HepG2 (cell line): Measurements from ENCODE around the gene HTR1E. TPM values are rescaled to one million over a fixed set of nuclear protein-coding genes. Genes with fewer than 3 reads are reported as not detected.

Experiments
- ATAC-seq: fragments of 200-7000 bp; cut with Tn5 transposase; 3 replicates; pipeline ENCODE4 v1.9.1; 2020; ENCODE audit warnings: mild to moderate bottlenecking, moderate library complexity
- BruUV-seq: library from RNA; stranded (reverse); fragments of 400-500 nt; replicated peaks from 2 replicates; lab custom pipeline; 2021; lab: Mats Ljungman, UMichigan
- CTCF ChIA-PET: fragments of 300-600 bp; formaldehyde crosslinking; extraction: SDS; loops from one replicate; lab custom pipeline; 2021; ENCODE audit warnings: low total read pairs, inconsistent platforms, low intra/inter-chr PET ratio; lab: Yijun Ruan, JAX
- POLR2A ChIA-PET: fragments of 350-600 bp; sonication (Branson Sonifier 250); formaldehyde crosslinking; loops from one replicate; lab custom pipeline; 2020; ENCODE audit warnings: antibody characterized with exemption, inconsistent platforms; lab: Yijun Ruan, JAX
- DNase-seq: peaks from one replicate; pipeline ENCODE4 v3.0.0-alpha.2; 2015; ENCODE audit warnings: low spot score
- FAIRE-seq: peaks from 3 replicates; lab custom pipeline; 2011; peaks lifted over from hg19 to GRCh38; lab: Jason Lieb, UNC
- H2AFZ ChIP-seq: one replicate; pipeline ENCODE4 v1.6.1; 2011; ENCODE audit warnings: low read length, inconsistent platforms
- H3K27ac ChIP-seq: fragments of 300-600 bp; 3 replicates; pipeline ENCODE4 v1.8.0; 2011; ENCODE audit warnings: mixed run types, mild to moderate bottlenecking, mixed read lengths, low read length, inconsistent platforms; ENCODE audit not compliant: insufficient read depth; ENCODE audit errors: extremely low read length
- H3K27me3 ChIP-seq, 2 experiments: fragments of 200-600 bp in 1 of 2; 2 replicates in 1 of 2; 3 replicates in 1 of 2; pipeline versions ENCODE4 v1.6.0 to v1.8.0; 2011; ENCODE audit warnings: low read length in 2 of 2, mild to moderate bottlenecking in 2 of 2, moderate library complexity in 2 of 2, inconsistent platforms in 1 of 2; ENCODE audit not compliant: insufficient read depth in 2 of 2, control insufficient read depth in 1 of 2
- H3K36me3 ChIP-seq, 2 experiments: fragments of 200-600 bp in 1 of 2; replicated peaks in 1 of 2; 2 replicates in 1 of 2; 3 replicates in 1 of 2; pipeline versions ENCODE4 v1.5.1 to v1.8.0; 2011; ENCODE audit warnings: low read length in 2 of 2, inconsistent platforms in 1 of 2; ENCODE audit not compliant: insufficient read depth in 2 of 2, control insufficient read depth in 1 of 2
- H3K4me1 ChIP-seq: 2 replicates; pipeline ENCODE4 v1.5.1; 2012; ENCODE audit warnings: low read length, inconsistent platforms; ENCODE audit not compliant: insufficient read depth
- H3K4me2 ChIP-seq: 2 replicates; pipeline ENCODE4 v1.6.0; 2011; ENCODE audit warnings: low read depth, low read length, inconsistent platforms
- H3K4me3 ChIP-seq, 3 experiments: fragments of 200-600 bp in 1 of 3; sonication (generic), shearing (Covaris generic) in 1 of 3; replicated peaks in 1 of 3; 2 replicates each; pipeline ENCODE4 v1.5.1; 2011 to 2016; ENCODE audit warnings: low read length in 3 of 3, inconsistent platforms in 2 of 3, low read depth in 2 of 3, mild to moderate bottlenecking in 2 of 3, control low read depth in 1 of 3, mixed read lengths in 1 of 3; ENCODE audit not compliant: insufficient read depth in 1 of 3
- H3K79me2 ChIP-seq: one replicate; pipeline ENCODE4 v1.6.1; 2011; ENCODE audit warnings: low read length, inconsistent platforms; ENCODE audit not compliant: insufficient read depth
- H3K9ac ChIP-seq: 2 replicates; pipeline ENCODE4 v1.6.0; 2011; ENCODE audit warnings: mild to moderate bottlenecking, low read depth, low read length, inconsistent platforms; ENCODE audit not compliant: insufficient read depth
- H3K9me3 ChIP-seq: 2 replicates; pipeline ENCODE4 v1.5.1; 2012; ENCODE audit warnings: mild to moderate bottlenecking, low read length
- H4K20me1 ChIP-seq: 2 replicates; pipeline ENCODE4 v1.6.0; 2011; ENCODE audit warnings: inconsistent platforms, mild to moderate bottlenecking, low read length, moderate library complexity; ENCODE audit not compliant: insufficient read depth
- MAFF ChIP-seq: IDR thresholded peaks from 2 replicates; pipeline ENCODE4 v1.6.1; 2011; ENCODE audit warnings: low read depth, low read length, improper control_type of control experiment
- MAFK ChIP-seq, 2 experiments: IDR thresholded peaks in 1 of 2; conservative IDR thresholded peaks in 1 of 2; 2 replicates each; pipeline ENCODE4 v1.6.1; 2011; ENCODE audit warnings: improper control_type of control experiment in 2 of 2, low read length in 2 of 2
- NR1H2 ChIP-seq: sonication (generic); formaldehyde crosslinking; IDR thresholded peaks from 2 replicates; pipeline ENCODE4 v1.8.1; 2022; ENCODE audit warnings: low read depth, missing genetic modification reagents, borderline replicate concordance
- ZMYM3 ChIP-seq: sonication (generic); formaldehyde crosslinking; IDR thresholded peaks from 2 replicates; pipeline ENCODE4 v1.5.1; 2020; ENCODE audit warnings: mild to moderate bottlenecking, missing genetic modification reagents
- ZNF616 ChIP-seq: sonication (generic); formaldehyde crosslinking; IDR thresholded peaks from 2 replicates; pipeline ENCODE4 v1.5.0; 2020; ENCODE audit warnings: low read depth, mild to moderate bottlenecking, missing genetic modification reagents
- WGBS: methylation state at CpG from one replicate; pipeline ENCODE4 v1.1.6; 2017; ENCODE audit warnings: low lambda C conversion rate; 5-methylcytosine and 5-hydroxymethylcytosine counted together
- in situ Hi-C: cut with HindIII; loops from 2 replicates; pipeline ENCODE4 v1.10.0; 2017; ENCODE audit warnings: low pct_unique_long_range_greater_than_20kb; ENCODE audit not compliant: extremely low pct_ligation_motif_present
- intact Hi-C: fragments of 100-400 bp; cut with micrococcal nuclease; formaldehyde crosslinking; loops from one replicate; pipeline ENCODE4 v1.10.0; 2022; ENCODE audit not compliant: unreplicated experiment
- polyA plus RNA-seq, 8 experiments: library from polyadenylated mRNA; depleted of rRNA in 3 of 8; stranded (reverse) in 7 of 8; unstranded in 1 of 8; fragments of >200 nt; fragmentation: Illumina TruSeq in 4 of 8; extraction: Trizol in 4 of 8; gene quantifications; 2 replicates each; pipeline versions ENCODE4 v1.2.1 to v1.2.3, GENCODE V29; 2011 to 2016; ENCODE audit warnings: low read depth in 4 of 8, missing spikeins in 1 of 8, mixed read lengths in 1 of 8; ENCODE audit not compliant: insufficient read depth in 1 of 8
- small RNA-seq, 3 experiments: library from RNA; depleted of rRNA; stranded (forward); fragments of <200 nt; gene quantifications; one replicate each; pipeline ENCODE3, GENCODE V24; 2012; ENCODE audit warnings: low read depth in 2 of 3, low replicate concordance in 1 of 3; ENCODE audit not compliant: insufficient read length in 3 of 3, insufficient read depth in 2 of 3
- total RNA-seq, 5 experiments: library from RNA; depleted of rRNA; stranded (reverse); fragments of >200 nt; fragmentation: Illumina TruSeq; extraction: Trizol; gene quantifications; 2 replicates each; pipeline ENCODE4 v1.2.3, GENCODE V29; 2016; ENCODE audit warnings: low read depth in 1 of 5
- TF ChIP-seq, protein P1 (sequence below): sonication (generic); formaldehyde crosslinking; IDR thresholded peaks from 2 replicates; pipeline ENCODE4 v1.8.0; 2022; ENCODE audit warnings: mild to moderate bottlenecking, missing genetic modification reagents, moderate library complexity
- TF ChIP-seq, protein P2 (sequence below): sonication (generic); IDR thresholded peaks from 2 replicates; pipeline ENCODE4 v1.6.1; 2016; ENCODE audit warnings: low read depth, borderline replicate concordance

Gene HTR1E
- total and polyA plus RNA-seq, 2 of the 13 experiments (the other 11 are each of a cell fraction or from before 2014, with no cell fraction given) = not detected

DNA sequence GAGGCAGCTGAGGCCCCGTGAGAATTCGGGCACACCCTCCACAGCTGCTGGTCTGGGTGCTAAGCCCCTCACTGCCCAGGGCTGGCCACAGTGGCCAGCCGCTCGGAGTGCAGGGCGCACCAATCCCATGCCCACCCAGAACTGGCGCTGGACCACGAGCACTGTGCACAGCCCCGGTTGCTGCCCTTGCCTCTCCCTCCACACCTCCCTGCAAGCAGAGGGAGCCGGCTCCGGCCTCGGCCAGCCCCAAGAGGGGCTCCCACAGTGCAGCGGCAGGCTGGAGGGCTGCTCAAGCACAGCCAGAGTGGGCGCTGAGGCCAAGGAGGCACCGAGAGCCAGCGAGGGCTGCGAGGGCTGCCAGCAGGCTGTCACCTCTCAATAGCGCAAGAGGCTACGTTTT, 122.6 kb downstream of the HTR1E start:
- BruUV-seq = no TSS peak
- Histone ChIP-seq H3K9ac (no peak overlapping the region), H3K9me3 (no peaks in the 10 kb centered on the region), H3K27ac (no peak overlapping the region), H3K4me1 (no peaks in the 10 kb centered on the region), H3K4me2 (no peak overlapping the region), H3K4me3 (no peak overlapping the region), H4K20me1 (no peaks in the 10 kb centered on the region), H3K36me3 (no peaks in the 10 kb centered on the region), H3K27me3 (no peaks in the 10 kb centered on the region; a peak in 1 of 5 replicates), H2AFZ (no peak overlapping the region), H3K79me2 (no peaks in the 10 kb centered on the region)
- intact Hi-C loops (no loop called here), in situ Hi-C loops (no loop called here)
- 69% methylated on average over 6 of the region's 18 CpGs for WGBS
- ChIA-PET POLR2A (no interaction called here), CTCF (no interaction called here)
- ATAC-seq = no peak
- no peak for FAIRE-seq
- TF ChIP-seq ZNF616 (CRISPR knock-in tag) (no peak), ZMYM3 (CRISPR knock-in tag) (no peak)
- TF ChIP-seq, protein P1, sequence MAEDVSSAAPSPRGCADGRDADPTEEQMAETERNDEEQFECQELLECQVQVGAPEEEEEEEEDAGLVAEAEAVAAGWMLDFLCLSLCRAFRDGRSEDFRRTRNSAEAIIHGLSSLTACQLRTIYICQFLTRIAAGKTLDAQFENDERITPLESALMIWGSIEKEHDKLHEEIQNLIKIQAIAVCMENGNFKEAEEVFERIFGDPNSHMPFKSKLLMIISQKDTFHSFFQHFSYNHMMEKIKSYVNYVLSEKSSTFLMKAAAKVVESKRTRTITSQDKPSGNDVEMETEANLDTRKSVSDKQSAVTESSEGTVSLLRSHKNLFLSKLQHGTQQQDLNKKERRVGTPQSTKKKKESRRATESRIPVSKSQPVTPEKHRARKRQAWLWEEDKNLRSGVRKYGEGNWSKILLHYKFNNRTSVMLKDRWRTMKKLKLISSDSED (CRISPR knock-in tag) = no peak
- no peak for DNase-seq

DNA sequence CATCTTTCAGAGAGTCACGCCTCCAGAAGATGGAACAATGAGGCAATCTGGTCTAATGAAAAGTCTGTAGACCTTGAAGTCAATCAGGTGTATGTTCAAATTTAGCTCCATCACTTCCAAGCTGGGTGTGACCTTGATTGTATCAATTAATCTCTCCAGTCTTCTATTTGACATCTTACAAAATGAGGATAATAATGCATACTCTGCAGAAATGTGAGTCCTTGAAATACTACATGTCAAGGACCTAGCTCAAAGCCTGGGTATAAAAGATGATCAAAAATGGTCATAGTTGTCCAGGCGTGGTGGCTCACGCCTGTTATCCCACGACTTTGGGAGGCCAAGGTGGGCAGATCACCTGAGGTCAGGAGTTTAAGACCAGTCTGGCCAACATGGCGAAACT, 127.8 kb downstream of the HTR1E start:
- peak; percentile 54 to 65; a peak in 3 of 4 replicates for TF ChIP-seq MAFK (conservative IDR thresholded peaks at IDR 0.05 in 1 of 2, IDR thresholded peaks at IDR 0.05 in 1 of 2; ENCODE audit: low read length in 2 of 2)
- TF ChIP-seq NR1H2 (CRISPR knock-in tag) = no peak
- TF ChIP-seq MAFF = 0 out of 2 replicates have a peak, but pooled peaks have one; percentile 34
- TF ChIP-seq, protein P2, sequence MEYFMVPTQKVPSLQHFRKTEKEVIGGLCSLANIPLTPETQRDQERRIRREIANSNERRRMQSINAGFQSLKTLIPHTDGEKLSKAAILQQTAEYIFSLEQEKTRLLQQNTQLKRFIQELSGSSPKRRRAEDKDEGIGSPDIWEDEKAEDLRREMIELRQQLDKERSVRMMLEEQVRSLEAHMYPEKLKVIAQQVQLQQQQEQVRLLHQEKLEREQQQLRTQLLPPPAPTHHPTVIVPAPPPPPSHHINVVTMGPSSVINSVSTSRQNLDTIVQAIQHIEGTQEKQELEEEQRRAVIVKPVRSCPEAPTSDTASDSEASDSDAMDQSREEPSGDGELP = no peak
- TF ChIP-seq, all 625 proteins: peak for 2
- DNase-seq = no peak
- Histone ChIP-seq H3K79me2 (no peaks in the 10 kb centered on the region), H4K20me1 (no peaks in the 10 kb centered on the region), H3K9ac (no peak overlapping the region), H3K36me3 (no peaks in the 10 kb centered on the region), H3K9me3 (no peaks in the 10 kb centered on the region), H3K27ac (no peak overlapping the region), H3K4me1 (peaks cover 17% of the 10 kb centered on the region), H3K4me3 (no peak overlapping the region), H2AFZ (no peak overlapping the region), H3K27me3 (no peaks in the 10 kb centered on the region; a peak in 1 of 5 replicates), H3K4me2 (no peak overlapping the region)
- CTCF ChIA-PET = no interaction called here
- POLR2A ChIA-PET = no interaction called here
- ATAC-seq = no peak
- no peak for FAIRE-seq
- no TSS peak for BruUV-seq
- WGBS = 12% methylated on average over 5 of the region's 5 CpGs
- in situ Hi-C loops = no loop called here
- intact Hi-C loops = loop anchor here (5.0 kb wide), 2 partner anchors 177 to 1172 kb away; no protein-coding TSS in a partner anchor

Small RNAs within 50 kb of the gene (small RNA-seq; reads per million reads assigned to genes)
- 0 reads per million in 3 experiments for gene AL157777.2
- 0 reads per million in 3 experiments for gene MTHFD2P2

Other genes starting within 250 kb of the HTR1E start
- not detected in 2 replicates for gene CGA, start 157.6 kb downstream of the HTR1E start, total RNA-seq (2016; rRNA removed; fragmentation: Illumina TruSeq; extraction: Trizol)
- 0.09 TPM in 1 of 2 replicates, not detected in the other for gene CGA, start 157.6 kb downstream of the HTR1E start, polyA plus RNA-seq (2011; rRNA removed)
- gene ZNF292, start 218.0 kb downstream of the HTR1E start, total RNA-seq (2016; rRNA removed; fragmentation: Illumina TruSeq; extraction: Trizol) = 12.8 and 15.4 TPM in 2 replicates
- gene ZNF292, start 218.0 kb downstream of the HTR1E start, polyA plus RNA-seq (2011; rRNA removed) = 5.6 and 9.9 TPM in 2 replicates